Activated CD4-positive, alpha-beta memory T cell treated with anti-CD3 and anti-CD28 coated beads, Interleukin-2, amount 10 ng/mL, durations not matched to agents 7 days and 5 days (primary cell): ENCODE measurements around the gene METAP1. TPM values are rescaled to one million over a fixed set of nuclear protein-coding genes. Genes with fewer than 3 reads are reported as not detected.
"Not testable (repeated sequence)": the region's sequence is repeated elsewhere in the genome, so short reads cannot be mapped to it uniquely, and the experiment has no call there.

Source experiments
- CTCF ChIA-PET: fragments of 350-600 bp; sonication (Branson Sonifier 250); formaldehyde crosslinking; loops from one replicate; lab custom pipeline; 2021; ENCODE audit warnings: antibody characterized with exemption, inconsistent platforms; lab: Charles Lee
- POLR2A ChIA-PET: fragments of 350-600 bp; sonication (Branson Sonifier 250); formaldehyde crosslinking; loops from one replicate; lab custom pipeline; 2021; ENCODE audit warnings: antibody characterized with exemption; lab: Charles Lee
- DNase-seq: peaks from one replicate; pipeline ENCODE4 v3.0.0-alpha.2; 2020
- H3K27ac Mint-ChIP-seq: one replicate; pipeline ENCODE4 v1.8.0; 2021; ENCODE audit warnings: mild to moderate bottlenecking, mixed read lengths
- H3K27me3 Mint-ChIP-seq: one replicate; pipeline ENCODE4 v1.8.0; 2021; ENCODE audit warnings: mixed read lengths
- H3K36me3 Mint-ChIP-seq: one replicate; pipeline ENCODE4 v1.8.0; 2021; ENCODE audit warnings: low read depth, mixed read lengths
- H3K4me1 Mint-ChIP-seq: one replicate; pipeline ENCODE4 v1.8.0; 2021; ENCODE audit warnings: mixed read lengths
- H3K4me3 Mint-ChIP-seq: one replicate; pipeline ENCODE4 v1.8.0; 2021; ENCODE audit warnings: mild to moderate bottlenecking, mixed read lengths
- H3K9me3 Mint-ChIP-seq: one replicate; pipeline ENCODE4 v1.8.0; 2021; ENCODE audit warnings: mixed read lengths
- total RNA-seq, 2 experiments: library from RNA; stranded (reverse); gene quantifications; one replicate each; pipeline ENCODE4 v1.2.3, GENCODE V29; 2021

METAP1 gene
- total RNA-seq, 2 experiments from 2014 or later, result 41.5 to 44.9 TPM

GRCh38 chr4:99011910-99012309 lies 16.4 kb downstream of the METAP1 start:
- ChIA-PET POLR2A (no interaction called here), CTCF (interaction anchor here (0.8 kb wide), 1 partner anchor 17 kb away, joined by 3 read pairs; the partner anchor contains the start of gene METAP1)
- Mint-ChIP-seq H3K36me3 (peaks cover 34% of the 10 kb centered on the region), H3K27me3 (no peaks in the 10 kb centered on the region), H3K27ac (no peak overlapping the region), H3K4me3 (no peak overlapping the region), H3K9me3 (peaks cover 23% of the 10 kb centered on the region), H3K4me1 (no peaks in the 10 kb centered on the region)
- no peak for DNase-seq

GRCh38 chr4:99013402-99013843 lies 17.9 kb downstream of the METAP1 start:
- DNase-seq, result no peak
- CTCF ChIA-PET, result no interaction called here
- Mint-ChIP-seq H3K27ac (no peak overlapping the region), H3K36me3 (peaks cover 39% of the 10 kb centered on the region), H3K9me3 (peaks cover 24% of the 10 kb centered on the region), H3K4me3 (no peak overlapping the region), H3K4me1 (no peaks in the 10 kb centered on the region), H3K27me3 (no peaks in the 10 kb centered on the region)
- POLR2A ChIA-PET, result no interaction called here

GRCh38 chr4:99013884-99014523 lies 18.5 kb downstream of the METAP1 start:
- DNase-seq, result no peak
- H3K4me3 Mint-ChIP-seq, result no peak overlapping the region
- no peaks in the 10 kb centered on the region for H3K27me3 Mint-ChIP-seq
- peaks cover 26% of the 10 kb centered on the region for H3K9me3 Mint-ChIP-seq
- H3K27ac Mint-ChIP-seq, result no peak overlapping the region
- ChIA-PET POLR2A (interaction anchor here (0.6 kb wide), 1 partner anchor 616 kb away, joined by 4 read pairs; no protein-coding TSS in a partner anchor), CTCF (no interaction called here)
- peaks cover 37% of the 10 kb centered on the region for H3K36me3 Mint-ChIP-seq
- H3K4me1 Mint-ChIP-seq, result no peaks in the 10 kb centered on the region

DNA sequence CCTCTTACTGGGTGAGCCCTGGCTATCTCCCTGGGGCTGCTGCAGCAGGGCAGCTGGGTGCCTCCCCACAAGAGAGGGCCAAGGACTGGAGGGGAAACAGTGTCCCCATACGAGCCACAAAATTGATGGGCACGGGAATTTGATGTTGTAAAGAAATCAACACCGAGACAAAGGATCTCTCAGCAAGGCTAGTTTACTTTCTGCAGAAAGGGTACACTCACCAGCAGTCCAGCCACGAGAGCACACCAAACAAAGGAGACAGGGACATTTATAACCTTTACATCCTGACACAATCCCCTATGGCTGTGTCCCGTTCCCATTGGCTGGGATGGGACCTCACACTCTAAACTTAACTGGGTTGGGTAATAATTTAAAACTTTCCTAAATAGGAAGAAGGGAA lies 25.9 kb downstream of the METAP1 start:
- DNase-seq, result no peak
- H3K9me3 Mint-ChIP-seq, result peaks cover 24% of the 10 kb centered on the region
- POLR2A ChIA-PET, result no interaction called here
- no peaks in the 10 kb centered on the region for H3K27me3 Mint-ChIP-seq
- H3K27ac Mint-ChIP-seq, result no peak overlapping the region
- peaks cover 14% of the 10 kb centered on the region for H3K4me1 Mint-ChIP-seq
- peaks cover 30% of the 10 kb centered on the region for H3K36me3 Mint-ChIP-seq
- CTCF ChIA-PET, result no interaction called here
- no peak overlapping the region for H3K4me3 Mint-ChIP-seq

DNA sequence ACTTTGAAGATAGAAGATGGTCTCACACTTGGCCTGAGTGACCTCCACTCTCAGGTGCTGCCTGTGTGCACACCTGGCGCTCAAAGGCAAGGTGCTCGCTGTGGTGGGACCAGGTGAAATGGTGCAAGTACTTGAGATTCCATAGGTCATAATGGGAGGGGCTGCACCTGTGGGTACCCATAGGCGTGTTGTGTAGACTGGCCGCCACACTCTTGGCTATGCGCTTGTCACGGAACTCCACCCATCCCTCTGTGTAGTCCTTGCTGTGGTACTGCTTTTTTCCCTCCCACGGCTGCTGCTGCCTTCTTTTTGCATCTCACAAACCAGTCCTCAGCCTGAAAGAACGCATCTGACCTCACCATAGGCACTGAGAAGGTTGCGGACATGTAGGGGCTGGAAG lies 27.0 kb downstream of the METAP1 start:
- Mint-ChIP-seq H3K36me3 (peaks cover 25% of the 10 kb centered on the region), H3K4me1 (peaks cover 14% of the 10 kb centered on the region), H3K4me3 (no peak overlapping the region), H3K9me3 (peaks cover 24% of the 10 kb centered on the region), H3K27me3 (no peaks in the 10 kb centered on the region), H3K27ac (no peak overlapping the region)
- ChIA-PET CTCF (no interaction called here), POLR2A (no interaction called here)
- DNase-seq, result no peak

- not testable (repeated sequence) for H3K27ac Mint-ChIP-seq
These were observed 28.3 kb downstream of the METAP1 start for GRCh38 chr4:99023800-99024251.

DNA sequence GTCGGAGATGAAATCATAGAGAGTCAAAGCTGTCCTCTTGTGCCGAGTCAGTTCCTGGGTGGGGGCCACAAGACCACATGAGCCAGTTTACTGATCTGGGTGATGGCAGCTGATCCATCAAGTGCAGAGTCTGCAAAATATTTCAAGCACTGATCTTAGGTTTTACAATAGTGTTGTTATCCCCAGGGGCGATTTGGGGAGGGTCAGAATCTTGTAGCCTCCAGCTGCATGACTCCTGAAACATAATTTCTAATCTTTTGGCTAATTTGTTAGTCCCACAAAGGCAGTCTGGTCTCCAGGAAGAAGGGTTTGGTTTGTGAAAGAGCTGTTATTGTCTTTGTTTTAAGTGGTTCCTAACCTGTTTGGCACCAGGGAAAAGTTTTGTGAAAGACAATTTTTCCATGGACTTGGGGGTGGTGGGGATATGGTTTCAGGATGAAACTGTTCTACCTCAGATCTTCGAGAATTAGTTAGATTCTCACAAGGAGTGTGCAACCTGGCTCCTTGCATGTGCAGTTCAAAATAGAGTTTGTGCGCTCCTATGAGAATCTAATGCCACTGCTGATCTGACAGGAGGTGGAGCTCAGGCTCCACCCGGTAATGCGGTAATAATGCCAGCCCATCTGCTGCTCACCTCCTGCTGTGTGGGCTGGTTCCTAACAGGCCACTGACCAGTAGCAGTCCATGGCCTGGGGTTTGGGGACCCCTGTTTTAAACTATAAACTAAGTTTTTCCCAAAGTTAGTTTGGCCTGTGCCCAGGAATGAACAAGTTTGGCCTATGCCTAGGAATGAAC lies 29.2 kb downstream of the METAP1 start:
- ChIA-PET CTCF (interaction anchor here (1.5 kb wide), 1 partner anchor 29 kb away, joined by 8 read pairs; the partner anchor contains the start of gene METAP1), POLR2A (interaction anchor here (1.1 to 1.6 kb wide), 2 partner anchors 64 to 96 kb away, joined by 4 to 5 read pairs; partner anchors contain the start of genes ADH5 and EIF4E)
- H3K27ac Mint-ChIP-seq, result no peak overlapping the region
- peaks cover 23% of the 10 kb centered on the region for H3K36me3 Mint-ChIP-seq
- peaks cover 21% of the 10 kb centered on the region for H3K4me1 Mint-ChIP-seq
- DNase-seq, result no peak
- H3K4me3 Mint-ChIP-seq, result no peak overlapping the region
- no peaks in the 10 kb centered on the region for H3K27me3 Mint-ChIP-seq
- H3K9me3 Mint-ChIP-seq, result peaks cover 17% of the 10 kb centered on the region

More at GRCh38 chr4:99023800-99024251, 28.3 kb downstream of the METAP1 start:
- not testable (repeated sequence) for H3K27me3 Mint-ChIP-seq, DNase-seq, H3K4me3 Mint-ChIP-seq
- H3K9me3 Mint-ChIP-seq, result peaks cover 21% of the 10 kb centered on the region
- H3K4me1 Mint-ChIP-seq, result peaks cover 14% of the 10 kb centered on the region
- H3K36me3 Mint-ChIP-seq, result peaks cover 25% of the 10 kb centered on the region
- CTCF ChIA-PET, result interaction anchor here (1.5 kb wide), 1 partner anchor 28 kb away, joined by 8 read pairs; the partner anchor contains the start of gene METAP1
- POLR2A ChIA-PET, result interaction anchor here (1.6 kb wide), 1 partner anchor 95 kb away, joined by 5 read pairs; the partner anchor contains the start of gene EIF4E

DNA sequence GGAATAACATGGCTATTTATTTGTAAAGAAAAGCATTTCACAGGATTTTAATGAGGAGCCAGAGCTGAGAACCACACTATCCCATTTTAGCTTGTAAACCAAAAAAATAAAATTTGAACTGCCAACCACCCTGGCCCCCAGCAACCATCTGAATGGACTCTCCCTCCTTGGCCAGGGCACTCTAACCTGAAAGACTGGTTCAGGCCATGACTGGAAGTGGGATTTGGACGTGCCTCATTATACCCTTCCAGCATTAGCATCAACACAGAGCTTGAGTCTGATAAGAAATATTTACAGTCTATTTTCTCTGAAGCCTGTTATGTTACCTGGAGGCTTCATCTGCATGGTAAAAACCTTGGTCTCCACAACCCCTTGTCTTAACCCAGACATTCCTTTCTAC lies 30.0 kb downstream of the METAP1 start:
- no peak for DNase-seq
- Mint-ChIP-seq H3K4me3 (no peak overlapping the region), H3K27ac (no peak overlapping the region), H3K27me3 (no peaks in the 10 kb centered on the region), H3K36me3 (peaks cover 22% of the 10 kb centered on the region), H3K4me1 (peaks cover 23% of the 10 kb centered on the region), H3K9me3 (peaks cover 12% of the 10 kb centered on the region)
- ChIA-PET POLR2A (interaction anchor here (1.1 to 1.6 kb wide), 2 partner anchors 63 to 97 kb away, joined by 4 to 5 read pairs; partner anchors contain the start of genes ADH5 and EIF4E), CTCF (no interaction called here)

- CTCF ChIA-PET, result interaction anchor here (0.8 kb wide), 1 partner anchor 32 kb away, joined by 3 read pairs; the partner anchor contains the start of gene METAP1
- no peak for DNase-seq
- Mint-ChIP-seq H3K27me3 (no peaks in the 10 kb centered on the region), H3K36me3 (peaks cover 14% of the 10 kb centered on the region), H3K4me1 (peaks cover 23% of the 10 kb centered on the region), H3K4me3 (no peak overlapping the region), H3K9me3 (no peaks in the 10 kb centered on the region), H3K27ac (no peak overlapping the region)
- POLR2A ChIA-PET, result no interaction called here
These were observed 31.8 kb downstream of the METAP1 start for GRCh38 chr4:99027304-99027703.

DNA sequence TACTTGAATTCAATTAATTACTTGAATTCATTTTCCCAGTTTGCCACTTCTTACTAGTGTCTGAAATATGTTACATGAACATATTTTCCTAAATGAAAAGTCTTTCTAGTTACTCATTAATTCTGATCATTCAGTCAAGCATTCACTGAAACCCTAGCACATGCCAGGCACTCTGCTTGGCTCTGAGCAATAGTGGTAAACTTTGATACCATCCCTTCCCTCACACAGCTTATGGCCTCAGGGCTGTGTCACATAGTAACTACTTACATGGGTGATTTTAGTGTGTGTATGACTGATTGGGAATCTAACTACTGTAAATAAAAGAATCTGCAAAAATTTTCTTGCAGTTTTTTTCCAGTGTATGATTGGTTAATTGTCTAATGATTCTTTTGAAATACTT lies 32.7 kb downstream of the METAP1 start:
- Mint-ChIP-seq H3K36me3 (peaks cover 16% of the 10 kb centered on the region), H3K4me3 (no peak overlapping the region), H3K27ac (no peak overlapping the region), H3K4me1 (peaks cover 23% of the 10 kb centered on the region), H3K27me3 (no peaks in the 10 kb centered on the region), H3K9me3 (no peaks in the 10 kb centered on the region)
- no peak for DNase-seq
- CTCF ChIA-PET, result interaction anchor here (2.3 kb wide), 1 partner anchor 33 kb away, joined by 14 read pairs; the partner anchor contains the start of gene METAP1
- POLR2A ChIA-PET, result no interaction called here

DNA sequence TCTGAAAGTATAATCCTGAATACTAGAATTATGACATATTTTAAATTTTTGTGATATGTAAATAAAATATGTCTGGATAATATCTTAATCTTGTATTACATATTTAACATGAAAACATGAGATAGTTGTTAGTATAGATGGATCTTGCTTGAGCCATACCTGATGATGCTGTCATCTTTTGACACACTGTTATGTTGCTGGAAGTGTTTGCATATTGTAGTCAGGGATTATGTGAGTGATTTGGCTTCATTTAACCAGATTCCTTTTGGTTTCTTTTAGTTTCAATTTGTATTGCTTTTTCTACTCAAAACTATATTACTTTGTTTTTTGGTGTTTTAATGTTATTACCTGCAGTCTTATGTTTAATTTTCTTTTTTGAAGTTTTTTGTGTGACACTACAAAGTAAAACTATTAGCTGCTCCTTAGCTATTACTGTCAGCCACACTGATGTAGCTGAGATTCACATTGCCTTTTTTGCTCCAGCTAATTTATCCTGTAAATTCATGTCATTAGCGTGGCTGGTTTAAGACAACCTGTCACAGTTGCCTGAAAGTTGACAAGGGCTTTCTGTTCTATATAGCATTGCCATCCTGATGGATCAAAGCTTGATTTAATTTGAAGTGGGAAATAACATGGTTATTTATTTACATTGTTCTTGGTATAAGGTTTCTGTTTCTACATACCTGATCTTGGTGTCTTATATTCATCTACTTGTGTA lies 33.7 kb downstream of the METAP1 start:
- Mint-ChIP-seq H3K27me3 (no peaks in the 10 kb centered on the region), H3K36me3 (peaks cover 21% of the 10 kb centered on the region), H3K4me3 (no peak overlapping the region), H3K27ac (no peak overlapping the region), H3K9me3 (no peaks in the 10 kb centered on the region), H3K4me1 (peaks cover 16% of the 10 kb centered on the region)
- CTCF ChIA-PET, result interaction anchor here (1.1 to 2.3 kb wide), 2 partner anchors 27 to 34 kb away, joined by 5 to 14 read pairs; partner anchors contain the start of gene METAP1
- no peak for DNase-seq
- POLR2A ChIA-PET, result interaction anchor here (0.7 kb wide), 1 partner anchor 60 kb away, joined by 3 read pairs; no protein-coding TSS in a partner anchor

GRCh38 chr4:99029852-99030251 lies 34.3 kb downstream of the METAP1 start:
- Mint-ChIP-seq H3K9me3 (no peaks in the 10 kb centered on the region), H3K27ac (no peak overlapping the region), H3K4me1 (peaks cover 10% of the 10 kb centered on the region)

More at GRCh38 chr4:99029852-99030251, 34.3 kb downstream of the METAP1 start:
- ChIA-PET CTCF (interaction anchor here (1.1 to 2.3 kb wide), 2 partner anchors 26 to 35 kb away, joined by 5 to 14 read pairs; partner anchors contain the start of gene METAP1), POLR2A (interaction anchor here (0.7 kb wide), 1 partner anchor 59 kb away, joined by 3 read pairs; no protein-coding TSS in a partner anchor)
- H3K4me3 Mint-ChIP-seq, result no peak overlapping the region
- DNase-seq, result no peak
- peaks cover 26% of the 10 kb centered on the region for H3K36me3 Mint-ChIP-seq
- H3K27me3 Mint-ChIP-seq, result no peaks in the 10 kb centered on the region
